Keratinocyte (primary cell): ENCODE results near the gene KIR3DL2. TPM values are rescaled to one million over a fixed set of nuclear protein-coding genes. Genes with fewer than 3 reads are reported as not detected.

ENCODE experiments used
- polyA plus RNA-seq, 5 experiments: library from polyadenylated mRNA; depleted of rRNA in 3 of 5; stranded (reverse) in 3 of 5; stranded (forward) in 1 of 5; unstranded in 1 of 5; fragments of >200 nt; gene quantifications; 1 replicate in 1 of 5; 2 replicates in 3 of 5; 3 replicates in 1 of 5; pipeline versions ENCODE4 v1.2.1 to v1.2.3, GENCODE V29; 2011 to 2012; ENCODE audit warnings: missing spikeins in 2 of 5, low read depth in 1 of 5, low replicate concordance in 1 of 5
- small RNA-seq, 3 experiments: library from RNA; depleted of rRNA; stranded (forward); fragments of <200 nt; gene quantifications; one replicate each; pipeline ENCODE3, GENCODE V24; 2012; ENCODE audit warnings: low read depth in 3 of 3, low replicate concordance in 1 of 3; ENCODE audit not compliant: insufficient read length in 3 of 3

The KIR3DL2 gene
- polyA plus RNA-seq, 1 donor (not counting 4 experiments of a cell fraction or from before 2014, with no cell fraction given), result not detected

Small RNA genes within 50 kb of the gene (small RNA-seq; reads per million reads assigned to genes)
- gene RNU6-222P, result 0 to 2.5 (median 0) reads per million in 3 experiments

Other genes with a start within 250 kb of the KIR3DL2 start
- gene LILRB1, start 220.0 kb upstream of the KIR3DL2 start, polyA plus RNA-seq, result not detected in 3 replicates
- gene LILRB4, start 187.5 kb upstream of the KIR3DL2 start, polyA plus RNA-seq, result not detected in 3 replicates
- gene KIR3DL3, start 126.0 kb upstream of the KIR3DL2 start, polyA plus RNA-seq, result not detected in 3 replicates
- gene KIR2DL3, start 111.9 kb upstream of the KIR3DL2 start, polyA plus RNA-seq, result not detected in 3 replicates
- not detected in 3 replicates for gene KIR2DL1, start 80.7 kb upstream of the KIR3DL2 start, polyA plus RNA-seq
- gene KIR2DL4, start 46.8 kb upstream of the KIR3DL2 start, polyA plus RNA-seq, result not detected in 3 replicates
- not detected in 3 replicates for gene KIR3DL1, start 34.0 kb upstream of the KIR3DL2 start, polyA plus RNA-seq
- gene KIR2DS4, start 17.8 kb upstream of the KIR3DL2 start, polyA plus RNA-seq, result not detected in 3 replicates
- gene FCAR, start 23.8 kb downstream of the KIR3DL2 start, polyA plus RNA-seq, result not detected in 3 replicates
- gene NCR1, start 55.7 kb downstream of the KIR3DL2 start, polyA plus RNA-seq, result not detected in 3 replicates
- 0.03 TPM in 1 of 3 replicates, not detected in the others for gene NLRP7, start 97.1 kb downstream of the KIR3DL2 start, polyA plus RNA-seq
- gene NLRP2, start 115.9 kb downstream of the KIR3DL2 start, polyA plus RNA-seq, result 56.7 to 57.6 TPM (median 56.7 TPM) in 3 replicates
- 0.04 to 0.09 TPM in 2 of 3 replicates, not detected in the other for gene GP6, start 187.8 kb downstream of the KIR3DL2 start, polyA plus RNA-seq
- gene RDH13, start 212.7 kb downstream of the KIR3DL2 start, polyA plus RNA-seq, result 10.6 to 16.3 TPM (median 11.9 TPM) in 3 replicates
- 20.1 to 37.3 TPM (median 26.0 TPM) in 3 replicates for gene EPS8L1, start 225.4 kb downstream of the KIR3DL2 start, polyA plus RNA-seq